Ramos (cell line): ENCODE measurements around the gene SRSF11.

ENCODE experiments used
- in situ Hi-C: fragments of 300-500 bp; cut with MboI; formaldehyde crosslinking; loops from one replicate; pipeline ENCODE4 v1.14.3; 2022; ENCODE audit warnings: low sequenced_read_pairs; ENCODE audit not compliant: unreplicated experiment

Gene SRSF11

DNA sequence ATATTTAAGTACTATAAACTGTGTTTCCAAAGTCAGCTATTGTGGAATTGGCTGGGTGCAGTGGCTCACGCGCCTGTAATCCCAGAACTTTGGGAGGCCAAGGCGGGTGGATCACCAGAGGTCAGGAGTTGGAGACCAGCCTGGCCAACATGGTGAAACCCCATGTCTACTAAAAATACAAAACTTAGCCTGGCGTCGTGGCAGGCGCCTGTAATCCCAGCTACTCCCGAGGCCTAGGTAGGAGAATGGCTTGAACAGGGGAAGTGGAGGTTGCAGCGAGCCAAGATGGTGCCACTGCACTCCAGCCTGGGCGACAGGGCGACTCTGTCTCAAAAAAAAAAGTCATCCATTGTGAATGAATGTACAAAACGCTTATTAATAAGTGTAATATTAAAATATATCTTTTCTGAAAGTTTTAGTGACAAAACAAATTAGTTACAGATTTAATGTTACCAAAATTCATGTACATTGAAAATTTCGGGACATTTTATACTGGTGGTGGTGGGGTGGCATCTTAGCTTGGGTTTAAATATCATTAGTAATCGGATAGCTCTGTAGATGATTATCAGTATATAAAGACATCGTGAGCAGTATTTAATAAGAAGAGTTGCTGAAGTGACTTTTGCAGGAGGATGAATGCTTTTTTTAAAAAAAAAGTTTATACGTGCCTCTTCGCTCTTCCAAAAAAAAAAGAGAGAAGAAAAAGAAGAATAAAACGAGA is 503 bp upstream of the SRSF11 start:
- in situ Hi-C loops: no loop called here

DNA sequence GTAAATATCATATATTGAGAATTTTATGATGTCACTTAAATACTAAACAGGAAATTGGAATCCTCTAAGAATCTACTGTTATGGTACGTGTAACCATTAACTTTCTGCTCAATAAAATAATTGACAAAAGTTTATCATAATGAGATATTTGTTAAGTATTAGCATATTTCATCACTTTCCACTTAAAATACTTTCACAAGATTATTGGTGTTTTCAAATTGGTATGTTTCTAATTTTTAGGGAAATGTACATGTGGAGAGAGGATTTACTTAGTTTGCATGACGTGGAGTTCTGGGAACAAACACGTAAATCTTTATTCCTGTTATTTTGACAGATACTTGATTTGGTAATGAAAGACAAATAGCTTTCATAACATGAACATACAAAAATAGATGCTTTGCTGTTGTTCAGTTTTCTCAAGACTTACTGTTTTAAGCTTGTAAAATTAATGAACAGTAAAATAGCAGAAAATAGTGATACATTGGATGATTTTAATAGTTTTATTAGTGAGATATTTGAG is 1.6 kb downstream of the SRSF11 start:
- in situ Hi-C loops: no loop called here

DNA sequence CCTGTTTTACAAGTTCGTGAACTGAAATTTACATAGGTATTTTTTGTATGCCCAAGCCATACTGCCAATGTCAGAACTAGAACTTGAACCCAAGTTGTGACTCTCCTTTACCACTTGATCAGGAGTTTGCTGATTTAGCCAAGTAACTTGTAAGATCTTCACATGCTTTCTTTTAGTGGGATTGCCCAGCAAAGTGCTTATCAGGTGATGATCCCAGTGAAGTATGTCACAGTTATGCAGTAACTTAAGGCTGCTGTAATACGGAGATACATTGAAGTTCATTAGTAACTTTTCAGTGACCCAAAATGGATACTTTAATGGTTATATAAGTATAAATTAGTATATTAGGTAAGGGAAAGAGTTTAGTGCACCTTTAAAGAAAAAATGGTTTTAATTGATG is 3.8 kb downstream of the SRSF11 start:
- in situ Hi-C loops: no loop called here

DNA sequence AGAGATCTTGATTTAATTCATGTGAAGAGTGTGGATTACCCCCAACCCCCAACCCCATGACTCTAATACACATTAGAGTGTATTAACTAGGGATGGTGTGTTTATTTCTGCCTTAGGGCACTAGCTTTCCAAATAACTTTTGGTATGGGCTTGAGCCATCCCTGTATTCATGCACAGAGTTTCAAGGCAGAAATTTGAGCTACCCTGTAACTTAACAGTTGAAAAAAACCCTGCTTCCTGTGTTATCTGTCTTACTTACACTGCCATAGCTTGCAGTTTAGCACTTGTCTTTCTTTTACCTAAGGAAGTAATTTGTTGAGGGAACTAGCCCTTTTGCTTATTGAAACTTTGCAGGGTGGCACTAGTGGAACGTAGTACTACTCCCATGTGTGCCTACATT is 6.3 kb downstream of the SRSF11 start:
- in situ Hi-C loops: no loop called here

DNA sequence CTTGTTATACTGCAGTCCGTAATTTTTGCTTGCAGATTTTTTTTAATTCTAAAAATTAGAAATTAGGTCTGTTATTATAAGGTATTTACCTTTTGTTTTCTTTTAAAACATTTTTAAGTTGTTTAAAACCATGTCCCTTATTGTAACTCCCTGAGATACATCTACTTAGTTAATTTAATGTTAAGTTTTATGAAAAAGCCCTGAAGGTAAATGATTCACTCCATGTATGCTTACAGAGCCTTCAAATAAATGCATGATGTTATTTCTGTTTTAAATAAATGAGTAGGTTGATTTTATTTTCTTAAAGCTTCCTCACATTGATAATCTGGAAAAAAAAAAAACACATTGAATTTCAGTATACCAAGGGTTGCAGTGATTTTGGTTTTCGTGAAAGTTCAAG is 7.5 kb downstream of the SRSF11 start:
- in situ Hi-C loops: no loop called here

DNA sequence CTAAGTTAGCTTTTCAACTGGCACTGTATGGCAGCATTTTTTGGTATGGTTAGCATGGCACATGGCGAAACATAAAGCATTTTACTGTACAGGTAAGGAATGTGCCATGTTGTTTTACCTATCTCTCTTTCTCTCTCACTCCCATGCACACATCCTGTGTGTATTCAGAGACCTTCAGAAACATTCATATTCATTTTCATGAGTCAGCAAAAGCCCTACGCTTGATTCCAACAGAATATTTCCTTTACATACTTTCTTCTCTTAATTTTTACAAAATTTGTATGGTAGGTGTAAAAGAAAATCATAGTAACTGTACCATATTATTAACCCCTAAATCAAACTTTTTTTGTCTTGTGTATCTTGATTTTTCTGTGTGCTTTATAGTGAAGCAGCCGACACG is 10.3 kb downstream of the SRSF11 start:
- in situ Hi-C loops: no loop called here

DNA sequence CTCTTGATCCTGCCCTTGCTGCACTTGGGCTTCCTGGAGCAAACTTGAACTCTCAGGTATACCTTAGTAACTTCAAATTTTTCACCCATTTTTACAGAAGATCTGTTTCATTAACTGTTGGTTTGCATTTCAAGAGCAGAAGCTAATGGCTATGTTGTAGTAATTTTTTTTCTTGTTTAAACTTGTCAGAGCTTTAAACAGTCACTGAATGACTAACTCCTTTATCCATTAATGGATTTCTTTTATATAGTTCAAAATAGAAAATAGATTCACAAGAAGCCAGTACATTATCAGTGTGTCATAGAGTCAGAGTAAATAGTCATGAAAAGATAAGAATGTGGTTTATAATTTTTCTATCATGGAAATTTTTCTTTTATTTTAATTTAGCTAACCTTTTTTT is 13.6 kb downstream of the SRSF11 start:
- in situ Hi-C loops: no loop called here

DNA sequence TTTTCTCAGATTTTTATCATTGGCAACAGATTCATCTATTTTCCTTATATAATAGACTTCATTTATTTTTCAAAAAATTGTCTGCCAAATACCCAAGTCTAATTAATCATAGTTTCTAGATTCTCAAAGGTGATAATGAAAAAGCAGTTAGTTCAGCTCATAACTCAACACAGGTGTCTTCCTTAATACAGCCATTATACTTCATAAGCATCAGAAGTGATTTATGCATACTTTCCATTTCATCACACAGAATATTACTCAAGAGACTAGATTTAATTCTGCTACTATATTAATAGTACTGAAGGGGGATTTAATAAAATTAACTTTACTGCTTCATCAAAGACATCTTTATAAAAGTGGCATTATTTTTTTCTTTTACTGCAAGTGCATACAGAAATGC is 18.8 kb downstream of the SRSF11 start:
- in situ Hi-C loops: no loop called here

DNA sequence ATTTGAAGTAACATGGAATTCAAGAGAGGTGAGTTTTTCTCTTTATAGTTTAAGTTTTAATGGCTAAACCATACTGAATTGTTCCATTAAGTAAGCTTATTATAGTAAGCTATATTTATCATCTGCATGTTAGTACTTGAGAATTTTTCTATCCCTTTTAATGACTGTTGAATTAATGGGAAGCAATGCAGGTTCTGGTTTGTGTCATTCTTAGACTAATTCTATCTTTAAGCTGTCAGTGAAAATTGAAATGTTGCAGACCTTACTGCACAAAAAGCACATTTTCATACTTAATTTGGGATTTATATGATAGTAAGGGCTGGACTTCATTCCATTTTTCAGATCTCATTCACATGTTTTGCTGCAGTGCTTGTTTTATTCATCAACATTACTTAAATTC is 25.9 kb downstream of the SRSF11 start:
- in situ Hi-C loops: no loop called here

DNA sequence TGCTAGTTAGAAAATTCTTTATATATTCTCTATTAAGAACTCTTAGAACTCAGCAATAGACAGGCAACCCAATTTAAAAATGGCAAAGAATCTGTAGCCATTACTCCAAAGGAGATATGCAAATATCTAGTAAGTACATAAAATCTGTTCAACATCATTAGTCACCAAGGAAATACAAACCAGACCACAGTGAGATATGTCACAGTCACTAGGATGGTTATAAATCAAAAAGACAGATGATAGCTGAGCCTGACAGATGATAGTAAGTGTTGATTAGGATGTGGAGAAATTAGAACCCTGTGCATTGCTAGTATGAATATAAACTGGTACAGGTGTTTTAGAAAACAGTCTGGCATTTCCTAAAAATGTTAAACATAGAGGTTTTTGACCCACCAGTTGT is 26.6 kb downstream of the SRSF11 start:
- in situ Hi-C loops: no loop called here

DNA sequence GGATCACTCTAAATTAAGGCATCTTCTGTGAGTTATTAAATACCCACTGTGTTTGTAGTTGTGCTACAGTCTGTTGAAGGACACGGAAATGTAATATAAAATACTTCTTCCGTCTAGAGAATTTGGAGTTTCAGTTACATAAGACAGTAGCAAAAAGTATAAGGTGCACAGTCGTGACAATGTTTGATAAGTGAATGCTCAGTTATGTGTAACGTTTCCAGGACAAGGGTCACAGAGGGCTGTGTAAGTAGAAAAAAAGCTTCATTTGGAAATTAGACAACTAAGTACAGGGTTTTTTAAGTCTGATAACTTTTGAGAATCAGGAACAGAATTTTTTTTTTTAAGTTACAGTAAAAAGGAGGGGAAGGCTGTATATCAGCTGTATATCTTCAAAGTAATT is 27.5 kb downstream of the SRSF11 start:
- in situ Hi-C loops: no loop called here

DNA sequence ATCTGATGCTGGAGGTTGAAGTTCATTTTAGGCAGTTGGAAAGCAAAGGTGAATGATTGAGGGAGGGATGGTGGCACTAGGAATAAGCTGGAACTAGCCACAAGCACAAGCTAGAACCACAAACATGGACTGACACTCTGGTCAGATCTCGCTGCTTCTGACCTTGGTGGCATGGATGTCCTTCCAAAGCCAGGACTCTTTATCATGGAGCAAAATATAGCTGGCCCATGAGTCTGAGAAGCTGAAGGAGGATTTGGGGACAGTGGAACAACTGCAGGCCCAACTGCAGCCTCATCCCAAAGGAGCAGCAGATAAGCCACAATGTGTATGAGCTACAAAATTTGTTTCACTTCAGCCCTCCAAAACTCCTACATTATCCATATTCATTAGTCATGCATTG is 35.5 kb downstream of the SRSF11 start:
- in situ Hi-C loops: no loop called here

DNA sequence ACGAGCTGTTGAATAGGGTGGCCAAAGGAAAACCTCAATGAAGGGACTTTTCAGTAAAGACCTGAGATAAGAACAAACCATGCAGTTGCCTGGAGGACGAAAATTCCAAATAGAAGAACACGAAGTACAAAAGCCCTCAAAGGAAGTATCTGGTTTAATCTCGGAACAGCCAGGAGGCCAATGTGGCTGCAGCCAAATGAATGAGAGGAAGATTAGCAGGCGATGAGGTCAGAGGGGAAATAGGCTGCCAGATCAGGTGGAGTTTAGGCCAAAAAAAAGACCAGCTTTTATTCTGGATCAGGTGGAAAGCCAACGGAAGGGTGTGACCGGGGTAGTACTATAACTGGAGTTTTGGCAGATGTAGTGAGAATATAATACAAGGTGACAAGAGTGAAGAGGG is 43.7 kb downstream of the SRSF11 start:
- in situ Hi-C loops: no loop called here

DNA sequence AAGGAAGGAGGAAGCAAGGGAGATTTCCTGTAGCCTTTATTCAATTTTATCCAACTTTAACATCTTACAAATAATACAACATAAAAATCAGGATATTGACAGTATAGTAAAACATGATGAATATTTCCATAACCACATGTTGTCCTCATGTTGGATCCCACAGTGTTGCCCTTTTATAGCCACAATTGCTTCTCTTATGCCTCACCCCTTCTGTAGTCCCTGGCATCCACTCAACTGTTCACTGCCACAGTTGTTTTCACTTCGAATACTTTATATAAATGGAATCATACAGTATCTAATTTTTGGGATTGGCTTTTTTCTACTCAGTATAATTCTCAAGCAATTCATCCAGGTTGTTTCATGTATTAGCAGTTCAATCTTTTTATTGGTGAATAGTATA is 44.8 kb downstream of the SRSF11 start:
- in situ Hi-C loops: no loop called here

DNA sequence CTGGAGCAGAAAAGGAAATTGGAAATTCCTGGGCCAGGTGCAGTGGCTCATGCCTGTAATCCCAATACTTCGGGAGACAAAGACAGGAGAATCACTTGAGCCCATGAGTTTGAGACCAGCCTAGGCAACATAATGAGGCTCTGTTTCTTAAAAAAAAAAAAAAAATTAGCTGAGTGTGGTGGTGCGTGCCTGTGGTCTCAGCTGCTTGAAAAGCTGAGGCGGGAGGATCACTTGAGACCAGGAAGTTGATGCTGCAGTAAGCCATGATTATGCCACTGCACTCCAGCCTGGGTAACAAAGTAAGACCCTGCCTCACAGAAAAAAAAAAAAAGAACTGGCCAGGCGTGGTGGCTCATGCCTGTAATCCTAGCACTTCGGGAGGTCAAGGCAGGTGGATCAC is 56.7 kb downstream of the SRSF11 start:
- in situ Hi-C loops: no loop called here

DNA sequence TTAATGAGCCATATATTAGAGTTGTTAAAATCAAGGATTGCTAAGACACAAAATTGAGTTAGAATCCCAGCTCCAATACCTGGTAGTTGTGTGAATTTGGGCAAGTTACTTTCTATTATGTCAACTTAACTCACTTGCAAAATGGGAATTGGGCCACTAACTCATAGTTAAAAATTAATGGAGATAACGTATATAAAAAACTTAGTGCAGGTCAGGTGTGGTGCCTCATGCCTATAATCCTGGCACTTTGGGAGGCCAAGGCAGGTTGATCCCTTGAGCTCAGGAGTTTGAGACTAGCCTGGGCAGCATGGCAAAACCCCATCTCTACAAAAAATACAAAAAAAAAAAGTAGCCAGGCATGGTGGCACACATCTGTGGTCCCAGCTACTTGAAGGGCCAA is 57.5 kb downstream of the SRSF11 start:
- in situ Hi-C loops: no loop called here

DNA sequence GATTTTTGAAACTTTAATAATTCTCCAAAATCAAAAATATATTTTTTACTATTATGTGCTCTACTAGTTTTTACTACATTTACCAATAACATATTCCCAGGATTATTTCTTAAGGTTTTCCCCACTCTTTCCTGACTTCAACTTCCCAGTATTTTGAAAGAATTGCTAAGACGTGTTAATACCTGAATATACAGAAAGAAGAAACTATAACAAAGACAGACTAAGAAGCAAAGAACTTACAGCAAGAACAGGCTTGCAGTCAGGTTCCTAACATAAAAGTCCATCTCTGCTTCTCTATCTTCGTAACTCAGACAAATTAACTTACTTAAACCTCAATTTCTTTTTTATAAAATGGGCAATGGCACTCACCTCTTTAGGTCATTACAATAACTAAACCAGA is 63.2 kb downstream of the SRSF11 start:
- in situ Hi-C loops: no loop called here

DNA sequence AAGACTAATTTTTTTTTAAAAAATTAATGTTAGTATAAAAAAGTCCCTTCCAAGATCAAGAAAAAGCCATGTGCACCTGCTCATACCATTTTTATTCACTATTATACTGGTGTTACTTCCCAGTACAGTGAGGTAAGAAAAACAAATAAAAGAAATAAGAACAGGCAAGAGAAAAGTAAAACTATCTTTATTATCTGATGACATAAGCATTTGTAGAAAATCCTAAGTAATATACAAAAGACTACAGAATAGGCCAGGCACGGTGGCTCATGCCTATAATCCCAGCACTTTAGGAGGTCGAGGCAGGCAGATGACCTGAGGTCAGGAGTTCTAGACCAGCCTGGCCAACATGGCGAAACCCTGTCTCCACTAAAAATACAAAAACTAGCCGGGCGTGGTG is 65.3 kb downstream of the SRSF11 start:
- in situ Hi-C loops: no loop called here

DNA sequence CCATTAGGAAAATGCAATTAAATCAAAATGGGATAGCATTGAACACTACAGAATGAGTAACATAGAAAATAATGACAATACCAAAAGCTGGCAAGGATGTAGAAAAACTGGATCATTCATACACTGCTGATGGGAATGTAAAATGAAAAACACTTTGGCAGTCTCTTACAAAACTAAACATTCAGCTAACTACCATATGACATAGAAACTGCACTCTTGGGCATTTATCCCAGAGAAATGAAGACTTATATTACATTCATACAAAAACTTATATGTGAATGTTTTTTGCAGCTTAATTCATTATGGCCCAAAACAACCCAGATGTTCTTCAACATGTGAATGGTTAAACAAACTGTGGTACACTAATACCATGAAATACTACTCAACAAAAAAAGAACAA is 67.0 kb downstream of the SRSF11 start:
- in situ Hi-C loops: no loop called here

DNA sequence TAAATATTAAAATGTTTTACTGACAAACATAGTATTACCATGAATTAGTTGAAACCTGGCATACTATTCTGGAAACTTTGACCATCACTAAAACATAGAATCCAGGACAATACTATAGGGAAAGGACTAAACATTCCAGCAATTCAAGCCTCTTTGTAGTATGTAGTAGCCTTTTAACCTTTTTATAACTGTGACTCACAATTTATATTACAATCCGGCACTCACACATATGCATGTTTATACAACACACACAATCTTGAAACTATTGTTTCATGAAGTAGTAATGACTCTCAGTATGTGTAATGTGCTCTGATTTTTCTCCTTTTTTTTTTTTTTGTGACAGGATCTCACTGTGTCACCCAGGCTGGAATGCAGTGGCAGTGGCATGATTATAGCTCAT is 69.0 kb downstream of the SRSF11 start:
- in situ Hi-C loops: no loop called here

DNA sequence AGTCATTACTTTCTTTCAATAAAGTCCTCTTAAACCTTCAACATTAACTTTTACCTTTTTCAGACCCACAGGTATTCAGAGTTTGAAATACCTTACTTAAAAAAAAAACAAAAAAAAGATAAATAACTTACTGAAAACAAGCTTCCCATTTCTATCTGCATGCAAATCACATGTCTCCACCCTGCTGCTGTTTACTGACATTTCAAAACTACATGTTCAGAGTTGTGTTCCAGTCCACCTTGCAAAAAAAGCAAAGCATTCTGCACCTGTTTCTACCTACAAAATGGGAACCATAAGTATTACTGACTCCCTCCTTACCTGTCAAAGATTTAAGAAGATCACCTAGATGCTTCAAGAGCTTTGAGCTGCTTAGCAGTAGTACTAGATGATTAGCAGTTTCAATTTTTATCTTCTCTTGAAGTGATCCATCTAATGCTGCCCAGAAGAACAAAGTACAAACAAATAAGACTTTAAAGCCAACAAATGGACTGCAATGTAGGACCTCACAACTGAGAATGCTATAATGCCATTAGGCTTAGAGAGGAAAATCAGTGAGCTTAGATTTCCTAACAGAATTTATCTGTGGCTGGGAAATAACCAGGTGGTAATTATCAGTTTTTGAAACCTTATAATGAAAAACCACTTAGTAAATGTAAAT is 72.1 kb downstream of the SRSF11 start:
- in situ Hi-C loops: no loop called here

DNA sequence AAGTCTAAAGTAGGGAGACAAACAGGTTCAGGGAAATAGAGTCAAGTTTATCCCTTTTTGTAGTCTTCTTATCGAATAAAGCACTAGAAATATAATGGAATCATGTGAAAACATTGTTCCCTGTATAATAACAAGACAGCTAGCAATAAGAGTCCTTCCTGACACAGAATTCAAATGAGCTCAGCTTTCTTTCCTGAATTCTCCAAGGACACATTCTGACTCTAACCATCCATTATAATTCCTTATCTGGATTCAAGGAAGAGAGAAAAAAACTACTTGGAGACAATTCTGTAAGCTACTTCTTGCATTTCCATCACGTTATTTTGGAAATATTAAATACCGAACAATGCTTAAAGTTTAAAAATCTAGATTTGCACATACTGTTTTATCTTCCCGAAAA is 74.6 kb downstream of the SRSF11 start:
- in situ Hi-C loops: no loop called here
